NCI-H345 treated with DMSO at 0.1 percent for 48 hours (cell line): ENCODE results near the gene DPP6.

Source experiments
- DNase-seq: peaks from one replicate; lab custom pipeline; 2025; ENCODE audit not compliant: unreplicated experiment; lab: John Stamatoyannopoulos, UW

DPP6 gene

GRCh38 chr7:154394804-154395203, 342.6 kb downstream of the DPP6 start:
- DNase-seq, result no peak

GRCh38 chr7:154406312-154406711, 354.1 kb downstream of the DPP6 start:
- DNase-seq, result no peak

- no peak for DNase-seq
These were observed 357.6 kb downstream of the DPP6 start for GRCh38 chr7:154409703-154410311.

- no peak for DNase-seq
These were observed 359.9 kb downstream of the DPP6 start for GRCh38 chr7:154412105-154412504.

GRCh38 chr7:154415709-154416399, 363.7 kb downstream of the DPP6 start:
- DNase-seq, result no peak

GRCh38 chr7:154416714-154417113, 364.5 kb downstream of the DPP6 start:
- DNase-seq, result no peak

GRCh38 chr7:154419344-154419743, 367.1 kb downstream of the DPP6 start:
- no peak for DNase-seq

GRCh38 chr7:154423231-154423630, 371.0 kb downstream of the DPP6 start:
- no peak for DNase-seq

- DNase-seq, result no peak
These were observed 372.2 kb downstream of the DPP6 start for GRCh38 chr7:154424350-154424749.

GRCh38 chr7:154425271-154425670, 373.1 kb downstream of the DPP6 start:
- DNase-seq, result no peak

- no peak for DNase-seq
These were observed 374.6 kb downstream of the DPP6 start for GRCh38 chr7:154426778-154427177.

- no peak for DNase-seq
These were observed 375.3 kb downstream of the DPP6 start for GRCh38 chr7:154427533-154427932.

GRCh38 chr7:154429666-154430404, 377.6 kb downstream of the DPP6 start:
- DNase-seq, result no peak

- DNase-seq, result no peak
These were observed 378.4 kb downstream of the DPP6 start for GRCh38 chr7:154430640-154431039.

GRCh38 chr7:154431045-154431444, 378.8 kb downstream of the DPP6 start:
- DNase-seq, result no peak

GRCh38 chr7:154433632-154434598, 381.7 kb downstream of the DPP6 start:
- no peak for DNase-seq

GRCh38 chr7:154436560-154436959, 384.4 kb downstream of the DPP6 start:
- DNase-seq, result no peak

- DNase-seq, result no peak
These were observed 385.0 kb downstream of the DPP6 start for GRCh38 chr7:154437234-154437633.

GRCh38 chr7:154438571-154439367, 386.6 kb downstream of the DPP6 start:
- no peak for DNase-seq

- no peak for DNase-seq
These were observed 387.9 kb downstream of the DPP6 start for GRCh38 chr7:154440058-154440457.
